IPS-18a (cell line): ENCODE measurements around the gene BBS1.

Source experiments
- H3K27ac ChIP-seq: one replicate; pipeline ENCODE4 v1.5.1; 2013; ENCODE audit warnings: low read length
- H3K27me3 ChIP-seq: one replicate; pipeline ENCODE4 v1.6.1; 2013; ENCODE audit warnings: mild to moderate bottlenecking, low read length; ENCODE audit not compliant: control insufficient read depth, insufficient read depth
- H3K36me3 ChIP-seq: one replicate; pipeline ENCODE4 v1.6.1; 2013; ENCODE audit warnings: low read depth, low read length; ENCODE audit not compliant: control insufficient read depth
- H3K4me1 ChIP-seq: one replicate; pipeline ENCODE4 v1.6.1; 2013; ENCODE audit warnings: low read depth, low read length; ENCODE audit not compliant: control insufficient read depth
- H3K4me3 ChIP-seq: one replicate; pipeline ENCODE4 v1.5.1; 2013; ENCODE audit warnings: low read length
- H3K9ac ChIP-seq: one replicate; pipeline ENCODE4 v1.6.1; 2013; ENCODE audit warnings: mild to moderate bottlenecking, low read length, moderate library complexity
- H3K9me3 ChIP-seq: one replicate; pipeline ENCODE4 v1.6.1; 2013; ENCODE audit warnings: low read depth, low read length; ENCODE audit not compliant: control insufficient read depth

The BBS1 gene

GRCh38 chr11:66546368-66546965 is 36.0 kb downstream of the BBS1 start, which contains the start of gene ACTN3:
Gene ACTN3 (plus strand): TSS chr11:66546903. CDS start chr11:66546938, 35 bp downstream.
- H3K4me1 ChIP-seq = peaks cover 17% of the 10 kb centered on the region
- H3K27me3 ChIP-seq = no peaks in the 10 kb centered on the region
- peaks cover 3% of the 10 kb centered on the region for H3K36me3 ChIP-seq
- no peaks in the 10 kb centered on the region for H3K9me3 ChIP-seq
- peak within 1 kb of the TSS; percentile 74 for H3K4me3 ChIP-seq
- H3K27ac ChIP-seq = no peak within 1 kb of the TSS
- H3K9ac ChIP-seq = peak within 1 kb of the TSS; percentile 62

DNA sequence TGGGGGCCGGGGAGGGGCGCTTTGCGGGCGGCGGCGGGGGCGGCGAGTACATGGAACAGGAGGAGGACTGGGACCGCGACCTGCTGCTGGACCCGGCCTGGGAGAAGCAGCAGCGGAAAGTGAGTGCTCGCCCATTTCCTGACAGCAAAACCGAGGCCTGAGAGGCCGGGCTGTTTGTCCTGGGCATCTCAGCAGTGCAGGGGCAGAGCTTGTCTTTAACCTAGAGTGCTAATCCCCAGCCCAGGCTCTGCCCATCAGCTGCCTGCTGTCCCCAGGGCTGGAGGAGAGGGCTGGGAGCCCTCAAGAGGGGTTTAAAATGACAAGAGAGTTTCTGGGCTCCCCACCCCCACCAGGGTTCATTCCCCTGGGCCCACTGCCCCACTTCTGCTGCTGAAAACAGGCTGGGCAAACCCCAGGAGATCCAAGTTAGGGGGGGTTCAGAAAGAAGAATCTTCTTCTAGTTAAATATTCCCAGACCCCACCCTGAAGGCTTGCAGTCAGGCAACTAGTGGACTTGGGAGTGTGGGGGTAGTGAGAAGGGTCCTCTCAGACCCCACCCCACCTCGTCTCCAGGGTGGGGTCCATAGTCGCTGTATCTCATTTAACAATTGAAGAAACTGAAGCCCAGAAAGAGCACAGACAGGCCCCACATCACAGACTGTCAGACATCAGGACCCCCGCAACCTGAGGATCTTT is 36.7 kb downstream of the BBS1 start:
- Histone ChIP-seq H3K4me3 (peak overlapping the region; percentile 74), H3K36me3 (peaks cover 5% of the 10 kb centered on the region), H3K27ac (no peak overlapping the region), H3K27me3 (no peaks in the 10 kb centered on the region), H3K9me3 (no peaks in the 10 kb centered on the region), H3K9ac (peak overlapping the region; percentile 51), H3K4me1 (peaks cover 17% of the 10 kb centered on the region)

DNA sequence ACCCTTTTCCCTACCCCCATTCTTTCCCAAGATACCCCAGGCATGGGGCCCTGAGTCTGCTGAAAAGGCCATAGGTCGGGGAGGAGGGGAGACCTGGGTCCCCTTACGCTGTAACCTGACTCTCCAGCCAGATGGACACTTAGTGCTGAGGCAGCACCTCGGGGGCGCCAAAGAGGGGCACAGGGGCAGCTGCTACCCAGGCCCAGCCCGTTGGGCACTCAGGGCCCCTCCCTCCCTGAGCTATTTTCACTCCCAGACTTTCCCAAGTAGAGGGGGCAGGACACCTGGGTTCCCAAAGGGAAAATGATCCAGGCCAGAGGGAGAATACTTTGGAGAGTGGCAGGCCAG is 37.2 kb downstream of the BBS1 start:
- H3K9ac ChIP-seq = no peak overlapping the region
- H3K9me3 ChIP-seq = no peaks in the 10 kb centered on the region
- no peaks in the 10 kb centered on the region for H3K27me3 ChIP-seq
- H3K27ac ChIP-seq = no peak overlapping the region
- H3K4me3 ChIP-seq = peak overlapping the region; percentile 74
- peaks cover 17% of the 10 kb centered on the region for H3K4me1 ChIP-seq
- peaks cover 5% of the 10 kb centered on the region for H3K36me3 ChIP-seq

GRCh38 chr11:66548041-66548440 is 37.6 kb downstream of the BBS1 start:
- Histone ChIP-seq H3K9me3 (no peaks in the 10 kb centered on the region), H3K4me3 (peak overlapping the region; percentile 74), H3K9ac (no peak overlapping the region), H3K27me3 (no peaks in the 10 kb centered on the region), H3K27ac (no peak overlapping the region), H3K4me1 (peaks cover 16% of the 10 kb centered on the region), H3K36me3 (peaks cover 5% of the 10 kb centered on the region)

DNA sequence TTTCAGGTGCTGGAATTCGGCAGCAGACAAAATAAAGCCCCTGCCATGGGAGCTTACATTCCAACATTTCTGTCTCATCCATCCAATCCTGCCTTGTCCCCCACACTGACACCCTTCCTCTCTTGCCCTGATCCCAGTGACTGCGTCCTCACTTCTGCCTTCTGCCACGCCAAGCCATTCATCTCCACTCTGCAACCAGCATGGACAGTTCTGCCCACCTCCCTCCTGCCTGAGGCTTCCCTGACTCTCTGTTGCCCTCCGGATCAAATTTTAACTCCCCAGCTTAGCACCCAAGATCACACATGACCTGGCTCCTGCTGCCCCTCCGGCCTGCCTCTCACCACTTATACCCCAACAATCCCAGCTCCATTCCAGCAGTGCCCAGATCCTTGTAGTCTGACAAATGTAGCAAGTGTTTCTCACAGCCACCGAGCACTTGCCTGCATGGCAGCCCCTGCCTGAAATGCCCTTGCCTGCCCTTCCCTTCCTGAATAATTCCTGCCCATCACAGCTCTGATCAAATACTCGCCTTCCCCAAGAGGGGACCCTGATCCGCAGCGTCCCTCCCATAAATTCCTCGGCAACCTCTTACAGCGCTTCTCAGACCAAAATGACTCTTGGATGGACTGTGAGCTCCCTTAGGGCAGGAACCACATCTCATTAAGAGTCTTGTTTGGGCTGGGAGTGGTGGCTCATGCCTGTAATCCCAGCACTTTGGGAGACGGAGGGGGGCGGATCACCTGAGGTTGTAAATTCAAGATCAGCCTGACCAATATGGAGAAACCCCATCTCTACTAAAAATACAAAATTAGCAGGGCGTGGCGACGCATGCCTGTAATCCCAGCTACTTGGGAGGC is 38.6 kb downstream of the BBS1 start:
- no peak overlapping the region for H3K4me3 ChIP-seq
- H3K27ac ChIP-seq = no peak overlapping the region
- no peak overlapping the region for H3K9ac ChIP-seq
- peaks cover 5% of the 10 kb centered on the region for H3K36me3 ChIP-seq
- no peaks in the 10 kb centered on the region for H3K27me3 ChIP-seq
- H3K4me1 ChIP-seq = peaks cover 11% of the 10 kb centered on the region
- no peaks in the 10 kb centered on the region for H3K9me3 ChIP-seq

DNA sequence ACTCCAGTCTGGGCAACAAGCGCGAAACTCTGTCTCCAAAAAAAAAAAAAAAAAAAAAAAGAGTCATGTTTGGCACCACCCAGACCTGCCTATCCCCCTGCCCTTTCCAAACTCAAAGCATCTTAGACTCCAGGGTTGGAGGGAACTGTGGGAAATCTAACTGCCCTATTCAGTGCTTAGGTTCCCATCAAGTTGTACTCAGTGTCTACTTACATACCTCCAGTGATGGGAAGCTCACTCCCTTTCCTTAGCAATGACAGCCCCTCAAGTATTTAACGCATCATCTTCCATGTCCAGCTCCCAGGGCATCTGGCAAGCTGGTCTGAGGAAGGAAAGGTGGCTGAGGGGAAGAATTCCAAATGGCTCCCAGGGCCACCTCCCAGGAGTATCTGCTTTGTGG is 39.3 kb downstream of the BBS1 start:
- Histone ChIP-seq H3K36me3 (peaks cover 8% of the 10 kb centered on the region), H3K27ac (no peak overlapping the region), H3K9ac (no peak overlapping the region), H3K4me3 (no peak overlapping the region), H3K27me3 (no peaks in the 10 kb centered on the region), H3K9me3 (no peaks in the 10 kb centered on the region), H3K4me1 (peaks cover 9% of the 10 kb centered on the region)

GRCh38 chr11:66550887-66551286 is 40.5 kb downstream of the BBS1 start:
- Histone ChIP-seq H3K36me3 (peaks cover 17% of the 10 kb centered on the region), H3K4me1 (peaks cover 9% of the 10 kb centered on the region), H3K27me3 (no peaks in the 10 kb centered on the region), H3K4me3 (no peak overlapping the region), H3K9me3 (no peaks in the 10 kb centered on the region), H3K27ac (no peak overlapping the region), H3K9ac (no peak overlapping the region)

DNA sequence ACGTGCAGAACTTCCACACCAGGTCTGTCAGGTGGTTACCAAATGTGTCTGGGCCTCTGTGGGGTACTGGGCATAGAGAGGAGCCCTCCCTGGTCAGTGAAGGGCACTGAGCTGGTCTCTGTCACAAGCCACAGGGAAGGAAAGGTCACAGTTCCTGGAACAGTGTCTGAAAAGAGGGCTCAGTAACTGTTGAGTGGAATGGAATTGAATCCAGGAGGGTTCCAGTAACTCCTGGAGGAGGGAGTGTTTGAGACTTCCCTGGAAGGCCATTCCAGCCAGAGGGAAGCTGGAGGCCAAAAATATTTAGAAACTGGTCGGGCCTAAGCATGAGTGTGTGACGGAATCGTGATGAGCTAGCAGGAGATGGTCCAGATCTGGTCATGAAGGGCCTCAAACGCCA is 44.2 kb downstream of the BBS1 start:
- H3K4me1 ChIP-seq = no peaks in the 10 kb centered on the region
- no peak overlapping the region for H3K9ac ChIP-seq
- no peaks in the 10 kb centered on the region for H3K27me3 ChIP-seq
- H3K27ac ChIP-seq = no peak overlapping the region
- no peaks in the 10 kb centered on the region for H3K9me3 ChIP-seq
- H3K4me3 ChIP-seq = no peak overlapping the region
- peaks cover 31% of the 10 kb centered on the region for H3K36me3 ChIP-seq

DNA sequence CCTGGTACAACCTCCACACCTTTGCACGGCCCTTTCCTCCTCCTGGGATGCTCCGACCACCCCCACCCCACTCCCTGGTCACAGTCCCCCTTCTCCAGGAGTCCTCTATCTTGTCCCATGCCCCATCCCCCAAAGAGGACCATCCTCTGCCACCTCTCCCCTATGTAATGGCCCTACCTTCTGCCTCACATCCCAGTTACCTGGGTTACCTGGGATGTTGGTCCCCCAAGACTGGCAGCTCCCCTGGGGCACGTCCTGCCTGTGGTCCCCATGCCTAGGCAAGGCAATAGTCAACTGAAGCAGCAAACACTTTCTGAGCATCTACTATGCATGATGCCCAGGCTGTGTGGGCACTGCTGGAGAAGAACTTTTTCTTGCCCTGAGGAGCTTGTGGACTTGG is 45.0 kb downstream of the BBS1 start:
- H3K27me3 ChIP-seq = no peaks in the 10 kb centered on the region
- H3K4me1 ChIP-seq = no peaks in the 10 kb centered on the region
- no peak overlapping the region for H3K9ac ChIP-seq
- H3K36me3 ChIP-seq = peaks cover 34% of the 10 kb centered on the region
- H3K9me3 ChIP-seq = no peaks in the 10 kb centered on the region
- no peak overlapping the region for H3K4me3 ChIP-seq
- H3K27ac ChIP-seq = no peak overlapping the region

- H3K27me3 ChIP-seq = no peaks in the 10 kb centered on the region
- H3K4me3 ChIP-seq = no peak overlapping the region
- peaks cover 41% of the 10 kb centered on the region for H3K36me3 ChIP-seq
- H3K4me1 ChIP-seq = no peaks in the 10 kb centered on the region
- H3K9ac ChIP-seq = no peak overlapping the region
- H3K9me3 ChIP-seq = no peaks in the 10 kb centered on the region
- H3K27ac ChIP-seq = no peak overlapping the region
Observed at GRCh38 chr11:66556086-66556485, 45.7 kb downstream of the BBS1 start.

DNA sequence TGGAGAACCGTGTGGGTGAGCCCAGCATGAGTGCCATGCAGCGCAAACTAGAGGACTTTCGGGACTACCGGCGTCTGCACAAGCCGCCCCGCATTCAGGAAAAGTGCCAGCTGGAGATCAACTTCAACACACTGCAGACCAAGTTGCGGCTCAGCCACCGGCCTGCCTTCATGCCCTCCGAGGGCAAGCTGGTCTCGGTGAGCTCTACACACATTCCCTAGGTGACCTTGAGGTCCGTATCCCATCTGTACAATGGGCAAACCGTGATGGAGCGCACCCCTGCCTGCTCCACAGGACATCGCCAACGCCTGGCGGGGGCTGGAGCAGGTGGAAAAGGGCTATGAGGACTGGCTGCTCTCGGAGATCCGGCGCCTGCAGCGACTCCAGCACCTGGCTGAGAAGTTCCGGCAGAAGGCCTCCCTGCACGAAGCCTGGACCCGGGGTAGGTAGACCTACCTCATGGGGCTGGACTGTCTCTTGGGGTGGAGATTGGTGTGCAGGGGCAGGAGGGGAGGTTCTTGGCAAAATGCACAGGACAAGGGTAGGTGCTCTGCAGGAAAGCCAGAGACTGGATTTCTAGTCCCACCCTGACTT is 47.4 kb downstream of the BBS1 start:
- Histone ChIP-seq H3K27ac (no peak overlapping the region), H3K9ac (no peak overlapping the region), H3K9me3 (no peaks in the 10 kb centered on the region), H3K36me3 (peaks cover 51% of the 10 kb centered on the region), H3K4me1 (no peaks in the 10 kb centered on the region), H3K27me3 (no peaks in the 10 kb centered on the region), H3K4me3 (no peak overlapping the region)
